Femur (tissue), 1 donor: ENCODE measurements around the gene ARHGAP24.

ENCODE experiments used
- DNase-seq: peaks from one replicate; pipeline ENCODE4 v3.0.0-alpha.2; 2017

Gene ARHGAP24

DNA sequence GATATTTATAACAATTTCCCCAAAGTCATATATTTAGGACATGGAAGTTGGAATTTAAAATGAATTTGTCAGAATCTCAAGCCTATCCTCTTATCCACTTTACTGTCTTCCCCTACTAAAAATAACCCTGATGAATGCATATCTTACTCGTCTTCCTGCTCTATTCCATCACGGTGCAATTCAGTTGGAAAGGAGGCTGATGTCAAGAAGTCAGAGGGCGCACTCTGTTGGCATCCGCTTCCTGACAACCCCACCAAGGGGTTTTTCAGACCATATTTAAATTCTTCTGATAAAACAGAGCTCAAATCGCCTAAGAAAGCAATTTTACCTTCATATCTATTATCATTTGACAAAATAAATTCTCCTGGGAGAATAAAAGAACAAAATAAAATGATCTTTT is 233.5 kb downstream of the ARHGAP24 start:
- DNase-seq = no peak

GRCh38 chr4:85713005-85713404 is 238.1 kb downstream of the ARHGAP24 start:
- DNase-seq = no peak

GRCh38 chr4:85715991-85716737 is 241.2 kb downstream of the ARHGAP24 start:
- DNase-seq = no peak

DNA sequence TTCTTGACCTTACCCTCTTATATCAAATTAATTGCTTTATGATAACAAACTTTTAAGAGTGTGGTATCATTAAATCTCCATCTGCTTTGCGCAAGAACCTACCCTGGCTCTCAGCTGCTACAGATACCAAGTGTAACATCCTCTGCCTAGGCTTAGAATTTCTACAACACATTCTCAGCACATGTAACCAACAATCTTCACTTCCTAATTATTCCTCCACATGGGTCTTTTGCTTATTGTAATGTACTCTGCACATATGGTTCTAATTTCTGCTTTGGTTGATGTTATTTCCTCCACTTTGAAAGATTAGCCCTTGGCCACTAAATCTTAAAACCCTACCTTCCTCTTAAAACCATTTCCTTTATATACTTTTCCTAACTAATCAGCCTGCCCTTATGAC is 242.4 kb downstream of the ARHGAP24 start:
- DNase-seq = no peak

DNA sequence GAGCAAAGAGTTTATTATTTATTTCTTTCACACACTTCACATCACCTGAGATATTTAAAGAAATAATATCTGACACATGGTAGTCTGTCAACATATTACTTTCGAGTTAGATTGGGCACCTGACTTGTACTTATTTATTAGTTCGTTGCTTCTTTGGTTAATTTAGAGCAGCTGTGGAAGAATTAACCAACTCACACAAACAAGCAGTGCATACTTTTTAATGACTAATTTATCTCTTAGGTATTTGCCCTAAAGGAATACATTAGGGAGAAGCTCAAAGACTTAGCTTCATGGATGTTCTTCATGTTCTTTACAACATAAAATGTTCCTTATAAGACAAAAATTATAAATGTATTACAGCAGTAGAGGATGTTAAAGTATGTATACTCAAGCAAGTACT is 242.9 kb downstream of the ARHGAP24 start:
- no peak for DNase-seq

- DNase-seq = no peak
Measured at GRCh38 chr4:85720735-85721134, 245.8 kb downstream of the ARHGAP24 start.

DNA sequence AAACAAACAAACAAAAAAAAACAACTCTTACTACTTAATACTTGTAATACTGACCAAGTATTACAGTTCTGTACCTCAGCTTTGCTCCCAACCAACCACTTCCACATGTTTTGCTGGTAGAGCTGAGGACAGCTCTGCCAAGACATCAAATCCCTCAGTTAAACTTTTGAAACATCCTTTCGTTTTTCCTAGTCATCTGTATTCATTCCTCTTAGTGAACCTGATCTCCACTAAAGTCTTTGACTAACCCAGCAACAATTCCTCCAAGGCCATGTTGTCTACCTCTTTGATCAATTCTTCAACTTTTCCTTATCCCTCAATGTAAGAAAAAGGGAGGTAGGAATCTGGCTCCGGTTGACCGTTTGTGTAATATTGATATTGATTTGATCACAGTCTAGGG is 247.5 kb downstream of the ARHGAP24 start:
- no peak for DNase-seq

- no peak for DNase-seq
Measured at GRCh38 chr4:85722807-85723206, 247.9 kb downstream of the ARHGAP24 start.

DNA sequence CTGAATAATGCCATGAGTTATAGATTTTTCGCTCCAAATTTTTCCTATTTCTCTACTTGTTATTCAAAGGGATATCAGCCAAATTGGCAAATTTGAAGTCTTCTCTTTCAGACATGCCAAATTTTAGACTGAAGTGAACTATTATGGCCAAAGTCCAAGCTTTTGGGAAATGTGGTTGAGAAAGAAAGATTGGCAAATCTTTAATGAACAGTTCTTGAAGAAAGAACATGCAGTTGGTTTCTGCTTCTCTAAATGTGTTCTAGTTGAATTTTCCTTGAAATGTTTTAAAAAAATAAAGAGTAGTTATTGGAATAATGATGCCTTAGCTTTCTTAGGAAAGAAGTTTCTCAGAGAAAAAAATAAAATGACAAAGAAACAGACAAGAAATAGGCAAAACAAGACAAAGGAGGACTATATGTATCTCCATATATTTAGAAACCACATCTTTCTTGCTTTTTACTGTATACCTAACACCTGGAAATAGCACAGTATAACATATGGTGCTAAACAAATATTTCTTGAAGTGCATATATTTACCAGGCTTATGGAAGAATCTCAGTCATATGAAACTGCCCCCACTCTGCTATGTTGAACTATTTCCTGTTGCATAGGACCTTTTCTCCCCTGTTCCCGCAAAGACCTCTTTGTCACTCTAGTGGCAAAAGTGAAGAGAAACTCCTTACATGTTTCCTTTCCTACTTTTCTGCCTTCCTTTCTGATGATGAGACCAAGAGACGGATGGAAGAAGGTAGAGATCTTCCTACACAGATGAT is 250.0 kb downstream of the ARHGAP24 start:
- DNase-seq = no peak

- DNase-seq = peak; percentile 49
Measured at GRCh38 chr4:85725721-85726170, 250.8 kb downstream of the ARHGAP24 start.

DNA sequence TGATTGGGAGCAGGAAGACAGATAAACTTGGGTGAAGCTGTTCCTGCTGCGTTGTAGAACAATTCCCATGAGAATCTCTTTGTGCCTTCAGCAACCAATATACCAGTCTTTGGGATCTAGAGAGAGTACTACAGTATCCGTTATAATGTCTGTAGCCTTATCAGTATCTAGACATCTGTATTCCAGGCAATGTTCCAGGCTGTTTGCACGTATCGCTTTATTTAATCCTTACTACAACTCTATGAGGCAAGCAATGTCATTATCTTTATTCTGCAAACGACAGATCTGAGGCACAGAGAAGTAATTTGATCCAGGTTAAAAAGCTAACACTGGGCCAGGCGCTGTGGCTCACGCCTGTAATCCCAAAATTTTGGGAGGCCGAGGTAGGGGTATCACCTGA is 251.6 kb downstream of the ARHGAP24 start:
- DNase-seq = no peak

- no peak for DNase-seq
Measured at GRCh38 chr4:85728464-85728863, 253.5 kb downstream of the ARHGAP24 start.

DNA sequence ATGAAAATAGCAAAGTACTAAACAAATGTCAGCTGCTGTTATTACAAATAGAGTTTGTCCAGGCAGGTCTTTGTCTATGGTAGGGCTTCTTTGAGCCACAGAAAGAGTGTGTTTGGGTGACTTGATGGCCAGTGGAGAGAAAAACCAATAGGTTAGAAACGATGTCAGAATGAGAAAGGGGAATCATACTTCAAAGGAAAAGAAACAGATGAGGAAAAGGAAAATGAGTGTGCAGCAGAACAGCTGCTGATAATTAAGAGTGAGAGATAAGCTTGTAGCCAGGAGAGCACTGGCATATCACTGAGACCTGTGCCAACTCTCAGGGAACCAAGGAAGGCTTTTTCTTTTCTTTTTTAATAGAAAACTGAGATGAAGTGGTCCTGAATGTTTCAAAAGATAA is 257.2 kb downstream of the ARHGAP24 start:
- no peak for DNase-seq

DNA sequence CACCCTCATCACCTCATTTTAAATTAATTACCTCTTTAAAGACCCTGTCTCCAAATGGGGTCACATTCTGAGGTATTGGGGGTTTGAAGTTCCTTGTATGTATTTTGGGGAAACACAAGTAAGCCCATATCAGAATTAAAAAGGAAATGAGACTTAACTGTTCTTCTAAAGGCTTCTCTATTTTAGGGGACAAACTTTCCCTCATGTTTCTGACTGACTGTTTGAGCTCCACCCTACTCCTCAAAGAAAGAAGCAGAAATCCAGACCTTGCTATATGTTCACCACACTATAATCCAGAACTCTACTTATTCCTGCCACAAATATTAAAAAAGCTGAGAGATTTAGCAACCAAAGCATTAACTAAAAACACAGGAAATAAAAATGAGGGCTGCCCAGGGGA is 258.8 kb downstream of the ARHGAP24 start:
- no peak for DNase-seq

DNA sequence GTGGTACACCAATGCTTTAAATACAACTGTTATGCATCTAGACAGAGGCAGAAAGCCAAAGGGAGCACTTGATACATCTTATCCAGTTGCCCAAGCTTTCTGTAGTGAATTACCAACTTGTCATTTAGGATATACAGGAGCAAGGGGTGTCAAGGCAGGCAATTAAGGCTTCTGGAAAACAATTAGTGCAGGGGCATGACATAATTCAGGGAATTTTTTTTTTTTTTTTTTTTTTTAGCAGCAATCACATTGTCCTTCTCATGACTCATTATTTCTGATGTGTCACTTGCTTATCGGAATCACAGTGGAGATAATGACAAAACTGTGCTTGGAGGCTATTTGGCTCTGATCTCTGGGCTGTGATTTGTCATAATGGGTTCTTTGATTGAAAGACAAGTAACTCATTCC is 259.5 kb downstream of the ARHGAP24 start:
- DNase-seq = no peak

GRCh38 chr4:85736571-85736970 is 261.6 kb downstream of the ARHGAP24 start:
- no peak for DNase-seq

GRCh38 chr4:85737254-85737653 is 262.3 kb downstream of the ARHGAP24 start:
- no peak for DNase-seq

DNA sequence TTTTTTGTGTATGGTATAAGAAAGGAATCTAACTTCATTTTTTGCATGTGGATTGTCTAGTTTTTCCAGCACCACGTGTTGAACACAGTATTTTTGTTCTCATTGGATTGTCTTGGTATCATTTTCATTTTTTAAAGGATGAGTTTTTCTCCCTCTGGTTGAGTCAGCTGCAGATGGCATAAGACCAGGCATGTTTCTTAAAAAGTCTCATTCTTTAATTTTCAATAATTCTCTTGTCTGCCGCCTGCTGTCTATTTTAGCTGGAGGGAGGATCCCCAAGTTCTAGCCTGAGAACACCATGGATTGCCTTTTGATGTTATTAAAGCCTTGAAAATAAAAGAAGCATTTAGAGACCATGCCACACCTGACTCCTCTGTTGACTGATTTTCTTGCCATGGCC is 263.8 kb downstream of the ARHGAP24 start:
- no peak for DNase-seq

DNA sequence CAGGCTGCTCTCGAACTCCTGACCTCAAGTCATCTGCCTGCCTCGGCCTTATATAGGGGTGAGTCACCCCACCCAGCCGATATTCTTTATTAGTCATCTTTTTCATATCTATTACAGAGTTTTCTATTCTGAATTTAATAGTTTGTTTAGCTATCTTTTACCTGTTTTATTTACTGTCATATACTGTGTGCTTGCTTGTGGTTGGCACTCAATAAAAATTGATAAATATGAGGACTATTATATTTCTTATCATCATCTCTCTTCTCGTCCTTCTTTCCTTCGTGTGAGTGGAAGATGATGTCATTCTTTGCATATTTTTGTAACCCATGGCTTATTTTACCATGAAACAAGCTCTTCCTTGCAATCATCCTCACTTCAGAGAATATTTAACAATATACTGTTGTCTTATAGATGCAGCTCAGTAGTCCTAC is 265.5 kb downstream of the ARHGAP24 start:
- DNase-seq = no peak

GRCh38 chr4:85741381-85741780 is 266.4 kb downstream of the ARHGAP24 start:
- no peak for DNase-seq

DNA sequence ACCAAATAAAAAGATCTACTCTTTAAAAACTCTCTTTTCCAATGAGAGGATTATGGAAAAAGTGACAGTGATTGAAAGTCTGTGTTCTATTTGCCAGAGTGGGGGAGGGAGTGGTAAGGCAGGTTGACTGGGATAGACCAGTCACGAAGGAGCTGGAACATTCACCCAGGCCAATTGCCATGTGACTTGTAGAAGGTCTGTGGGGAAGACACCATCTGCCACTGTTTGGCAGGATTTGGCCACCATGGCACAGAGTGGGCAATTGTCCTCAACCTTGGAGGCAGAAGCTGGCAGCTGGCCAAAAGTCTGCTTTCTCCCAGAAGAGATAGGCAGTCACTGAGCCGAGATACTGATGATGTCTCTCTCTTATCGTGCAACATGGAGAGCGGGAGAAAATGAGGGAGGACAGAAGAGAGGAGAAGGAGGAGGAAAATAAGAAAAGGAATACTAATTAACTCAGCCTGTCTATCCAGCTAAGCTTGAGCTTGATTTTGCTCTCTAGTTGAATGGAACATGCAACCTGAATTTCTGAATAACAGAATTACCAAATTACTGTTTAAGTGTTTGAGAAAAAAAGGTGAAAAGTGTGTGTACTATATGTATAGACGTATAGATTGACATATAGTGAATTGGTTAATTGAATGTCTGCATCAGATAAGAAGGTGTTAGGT is 267.1 kb downstream of the ARHGAP24 start:
- peak; percentile 26 for DNase-seq

GRCh38 chr4:85744950-85745349 is 270.0 kb downstream of the ARHGAP24 start:
- no peak for DNase-seq

- no peak for DNase-seq
Measured at GRCh38 chr4:85745939-85746338, 271.0 kb downstream of the ARHGAP24 start.
